Upper lobe of left lung (tissue), 4 donors: ENCODE results near the gene HMGXB3.

Source experiments
- EP300 ChIP-seq, 4 donors: sonication (generic); formaldehyde crosslinking; IDR thresholded peaks; one replicate each; pipeline ENCODE4 v1.5.1; 2017; ENCODE audit warnings: antibody characterized with exemption in 4 of 4, control low read depth in 2 of 4
- POLR2A ChIP-seq, 4 donors: fragments of 450-650 bp; IDR thresholded peaks; one replicate each; pipeline ENCODE4 v1.5.1; 2016 to 2017; ENCODE audit warnings: antibody characterized with exemption in 4 of 4, mild to moderate bottlenecking in 2 of 4
- POLR2AphosphoS5 ChIP-seq, 2 donors: sonication (generic); formaldehyde crosslinking; IDR thresholded peaks; one replicate each; pipeline ENCODE4 v1.5.1; 2017; ENCODE audit warnings: antibody characterized with exemption in 2 of 2
- TF ChIP-seq, protein P1 (sequence below), 6 experiments: fragments of 450-650 bp in 4 of 6; fragments of 200-600 bp in 2 of 6; sonication (generic) in 2 of 6; IDR thresholded peaks; one replicate each; pipeline ENCODE4 v1.5.1; 2016 to 2019; ENCODE audit warnings: antibody characterized with exemption in 6 of 6

DNA sequence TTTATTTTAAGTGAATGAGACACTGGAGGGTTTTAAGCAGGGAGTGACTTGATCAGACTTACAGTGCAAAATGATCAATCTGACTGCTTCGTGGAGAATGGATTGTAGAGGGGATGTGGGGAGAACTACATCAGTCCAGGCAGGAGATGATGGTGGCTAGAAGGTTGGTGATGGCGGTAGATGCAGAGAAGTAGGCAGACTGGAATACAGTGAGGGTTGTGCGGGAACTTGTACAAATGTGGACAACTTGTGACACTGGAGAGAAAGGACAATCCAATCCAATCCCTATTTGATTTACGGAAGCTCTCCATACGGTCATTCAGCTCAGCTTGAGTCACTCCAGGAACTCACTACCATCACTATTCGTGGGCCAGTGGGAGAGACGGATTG, 678 bp upstream of the HMGXB3 start:
- TF ChIP-seq, protein P1, sequence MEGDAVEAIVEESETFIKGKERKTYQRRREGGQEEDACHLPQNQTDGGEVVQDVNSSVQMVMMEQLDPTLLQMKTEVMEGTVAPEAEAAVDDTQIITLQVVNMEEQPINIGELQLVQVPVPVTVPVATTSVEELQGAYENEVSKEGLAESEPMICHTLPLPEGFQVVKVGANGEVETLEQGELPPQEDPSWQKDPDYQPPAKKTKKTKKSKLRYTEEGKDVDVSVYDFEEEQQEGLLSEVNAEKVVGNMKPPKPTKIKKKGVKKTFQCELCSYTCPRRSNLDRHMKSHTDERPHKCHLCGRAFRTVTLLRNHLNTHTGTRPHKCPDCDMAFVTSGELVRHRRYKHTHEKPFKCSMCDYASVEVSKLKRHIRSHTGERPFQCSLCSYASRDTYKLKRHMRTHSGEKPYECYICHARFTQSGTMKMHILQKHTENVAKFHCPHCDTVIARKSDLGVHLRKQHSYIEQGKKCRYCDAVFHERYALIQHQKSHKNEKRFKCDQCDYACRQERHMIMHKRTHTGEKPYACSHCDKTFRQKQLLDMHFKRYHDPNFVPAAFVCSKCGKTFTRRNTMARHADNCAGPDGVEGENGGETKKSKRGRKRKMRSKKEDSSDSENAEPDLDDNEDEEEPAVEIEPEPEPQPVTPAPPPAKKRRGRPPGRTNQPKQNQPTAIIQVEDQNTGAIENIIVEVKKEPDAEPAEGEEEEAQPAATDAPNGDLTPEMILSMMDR (IDR thresholded peaks at IDR 0.05): no peak
- TF ChIP-seq POLR2A (IDR thresholded peaks at IDR 0.05) (no peak), EP300 (IDR thresholded peaks at IDR 0.05) (no peak), POLR2AphosphoS5 (IDR thresholded peaks at IDR 0.05) (no peak)
